Adrenal gland (tissue), 12 donors: ENCODE measurements around the gene PARVA. TPM values are rescaled to one million over a fixed set of nuclear protein-coding genes. Genes with fewer than 3 reads are reported as not detected.
A peak's percentile ranks its signal among the peaks of the same experiment; 100 is the strongest.

Experiments used
- DNase-seq, 7 donors: peaks; one replicate each; pipeline ENCODE4 v3.0.0-alpha.2; 2019 to 2020
- H3K27ac ChIP-seq, 5 donors: fragments of 200-600 bp; sonication (generic) in 4 of 5; 1 replicate in 3 of 5; 2 replicates in 2 of 5; pipeline versions ENCODE4 v1.5.1 to v1.8.0; 2016 to 2020; ENCODE audit warnings: mild to moderate bottlenecking in 1 of 5
- H3K27me3 ChIP-seq: fragments of 200-600 bp; 2 replicates; pipeline ENCODE4 v1.8.0; 2021
- H3K36me3 ChIP-seq, 2 donors: fragments of 200-600 bp; replicated peaks in 1 of 2; 1 replicate in 1 of 2; 2 replicates in 1 of 2; pipeline versions ENCODE4 v1.5.1 to v1.8.0; 2018 to 2022
- H3K4me1 ChIP-seq, 2 donors: fragments of 200-600 bp; replicated peaks in 1 of 2; 1 replicate in 1 of 2; 2 replicates in 1 of 2; pipeline versions ENCODE4 v1.5.1 to v1.8.0; 2018 to 2021
- H3K4me3 ChIP-seq, 4 donors: fragments of 200-600 bp; sonication (generic) in 3 of 4; one replicate each; pipeline ENCODE4 v1.5.1; 2016 to 2018
- H3K9me3 ChIP-seq, 3 donors: fragments of 200-600 bp; sonication (generic) in 1 of 3; replicated peaks in 1 of 3; 1 replicate in 2 of 3; 2 replicates in 1 of 3; pipeline versions ENCODE4 v1.5.1 to v1.8.0; 2016 to 2021
- POLR2A ChIP-seq, 2 donors: fragments of 450-650 bp; IDR thresholded peaks; one replicate each; pipeline ENCODE4 v1.6.1; 2017; ENCODE audit warnings: antibody characterized with exemption in 2 of 2, mild to moderate bottlenecking in 2 of 2, moderate library complexity in 1 of 2
- WGBS, 4 donors: extraction: QIAGEN DNeasy Blood & Tissue Kit in 2 of 4; methylation state at CpG; one replicate each; pipeline versions ENCODE4 v1.1.5 to v1.1.7; 2013 to 2017; 5-methylcytosine and 5-hydroxymethylcytosine counted together
- intact Hi-C, 2 donors: fragments of 100-400 bp; cut with DNase I; formaldehyde crosslinking; loops; one replicate each; pipeline versions ENCODE4 v1.14.1 to v1.15.0; 2022 to 2023
- polyA plus RNA-seq, 3 donors: library from polyadenylated mRNA; stranded (reverse); fragments of 200-250 nt in 2 of 3; fragments of 350-450 nt in 1 of 3; fragmentation: Illumina TruSeq in 1 of 3; extraction: RNeasy Lipid Tissue Mini Kit (QIAGEN cat#74804) in 1 of 3; gene quantifications; one replicate each; pipeline ENCODE4 v1.2.3, GENCODE V29; 2013 to 2014
- total RNA-seq, 9 donors: library from RNA; depleted of rRNA in 4 of 9; stranded (reverse); fragments of >200 nt in 4 of 9; fragments of 120-200 nt in 1 of 9; fragmentation: NEBNext Ultra II Directional in 1 of 9; extraction: Animal tissue kit (Norgen Biotek cat#: 25700) in 1 of 9; gene quantifications; one replicate each; pipeline versions ENCODE4 v1.1.0 to v1.2.4, GENCODE V29; 2013 to 2023
- TF ChIP-seq, protein P1 (sequence below), 6 experiments: fragments of 450-650 bp in 4 of 6; fragments of 200-600 bp in 2 of 6; sonication (generic) in 1 of 6; IDR thresholded peaks; 1 replicate in 5 of 6; 2 replicates in 1 of 6; pipeline versions ENCODE4 v1.5.1 to v1.8.0; 2016 to 2021; ENCODE audit warnings: antibody characterized with exemption in 6 of 6, mild to moderate bottlenecking in 2 of 6, moderate library complexity in 1 of 6
- donor health status: healthy with polysubstance abuse.
- donor health status: Bipolar disorder and iron deficiency.
- donor health status: DM: yes; HTN: yes; CAD: no.
- donor health status: DM: no; HTN: no; CAD: no.
- donor health status: DM: no; HTN: no; CAD: no.
- donor health status: DM: yes; HTN: yes; CAD: no.

The PARVA gene
- total and polyA plus RNA-seq, 12 donors: 13.0 to 58.9 (median 31.4) TPM

DNA sequence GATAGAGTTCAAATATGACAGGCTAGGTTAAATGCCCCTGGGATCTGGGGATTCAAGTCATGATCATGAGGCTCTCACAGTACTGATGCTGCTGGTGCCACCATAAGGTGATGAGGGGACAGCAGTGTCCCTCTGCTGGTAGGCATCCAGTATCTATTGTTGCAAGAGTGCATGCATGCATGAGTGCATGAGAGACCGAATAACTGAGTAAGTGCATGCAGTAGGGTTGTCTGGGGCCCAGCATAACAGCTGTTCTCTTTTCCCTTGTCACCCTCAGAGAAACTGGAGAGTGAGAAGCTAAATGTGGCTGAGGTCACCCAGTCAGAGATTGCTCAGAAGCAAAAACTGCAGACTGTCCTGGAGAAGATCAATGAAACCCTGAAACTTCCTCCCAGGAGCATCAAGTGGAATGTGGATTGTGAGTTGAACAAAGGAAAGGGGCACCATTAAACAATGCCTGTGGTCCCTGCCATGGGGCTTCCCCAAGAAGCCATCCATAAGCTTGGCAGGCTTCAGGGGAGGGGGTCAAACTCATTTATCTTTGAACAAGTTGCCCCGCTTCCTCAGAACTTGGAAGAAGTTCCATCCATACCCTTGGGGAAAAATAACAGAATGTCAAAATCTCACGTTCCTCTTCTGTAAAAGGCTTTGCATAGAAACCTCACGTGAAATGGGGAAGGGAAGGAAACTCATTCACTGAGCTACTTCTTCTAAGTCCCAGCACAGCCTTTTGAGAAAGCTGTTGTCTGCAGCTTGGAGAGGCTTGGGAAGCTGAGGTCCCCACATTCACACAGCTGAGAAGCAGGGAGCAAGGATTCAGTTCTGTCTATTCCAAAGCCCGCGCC, 119.0 kb downstream of the PARVA start:
- Histone ChIP-seq H3K27me3 (no peaks in the 10 kb centered on the region), H3K27ac (no peak overlapping the region), H3K9me3 (no peaks in the 10 kb centered on the region), H3K4me3 (no peak overlapping the region), H3K36me3 (no peaks in the 10 kb centered on the region), H3K4me1 (no peaks in the 10 kb centered on the region)
- intact Hi-C loops: no loop called here
- WGBS, 4 donors: 82 to 88% (median 83%) methylated on average over 6 of the region's 6 CpGs
- TF ChIP-seq POLR2A (IDR thresholded peaks at IDR 0.05): no peak
- TF ChIP-seq, protein P1, sequence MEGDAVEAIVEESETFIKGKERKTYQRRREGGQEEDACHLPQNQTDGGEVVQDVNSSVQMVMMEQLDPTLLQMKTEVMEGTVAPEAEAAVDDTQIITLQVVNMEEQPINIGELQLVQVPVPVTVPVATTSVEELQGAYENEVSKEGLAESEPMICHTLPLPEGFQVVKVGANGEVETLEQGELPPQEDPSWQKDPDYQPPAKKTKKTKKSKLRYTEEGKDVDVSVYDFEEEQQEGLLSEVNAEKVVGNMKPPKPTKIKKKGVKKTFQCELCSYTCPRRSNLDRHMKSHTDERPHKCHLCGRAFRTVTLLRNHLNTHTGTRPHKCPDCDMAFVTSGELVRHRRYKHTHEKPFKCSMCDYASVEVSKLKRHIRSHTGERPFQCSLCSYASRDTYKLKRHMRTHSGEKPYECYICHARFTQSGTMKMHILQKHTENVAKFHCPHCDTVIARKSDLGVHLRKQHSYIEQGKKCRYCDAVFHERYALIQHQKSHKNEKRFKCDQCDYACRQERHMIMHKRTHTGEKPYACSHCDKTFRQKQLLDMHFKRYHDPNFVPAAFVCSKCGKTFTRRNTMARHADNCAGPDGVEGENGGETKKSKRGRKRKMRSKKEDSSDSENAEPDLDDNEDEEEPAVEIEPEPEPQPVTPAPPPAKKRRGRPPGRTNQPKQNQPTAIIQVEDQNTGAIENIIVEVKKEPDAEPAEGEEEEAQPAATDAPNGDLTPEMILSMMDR (IDR thresholded peaks at IDR 0.05): peak in 1 of 6 experiments; percentile 9
- peak in 1 of 7 donors; percentile 45 for DNase-seq

DNA sequence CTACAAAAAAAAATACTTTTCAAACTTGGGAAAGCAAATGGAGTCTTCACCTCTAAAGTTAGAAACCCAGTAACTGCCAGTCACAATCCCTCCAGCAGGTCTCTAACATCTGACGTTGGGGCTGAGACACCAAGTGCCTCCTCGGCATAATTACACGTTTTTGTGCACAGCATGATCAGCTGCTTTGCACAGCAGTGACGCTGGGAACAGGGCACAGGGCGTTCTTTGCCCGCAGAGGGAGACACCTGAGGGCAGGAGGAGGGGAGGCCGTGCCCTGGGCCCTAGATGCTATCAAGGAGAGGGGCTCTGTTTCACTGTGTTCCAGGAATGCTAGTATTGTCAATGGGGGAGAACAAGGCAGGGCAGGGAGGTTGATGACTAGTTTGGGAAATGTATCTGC, 120.1 kb downstream of the PARVA start:
- Histone ChIP-seq H3K27me3 (no peaks in the 10 kb centered on the region), H3K27ac (no peak overlapping the region), H3K36me3 (no peaks in the 10 kb centered on the region), H3K4me3 (no peak overlapping the region), H3K4me1 (peaks cover 0 to 5% of the 10 kb centered on the region in 2 donors), H3K9me3 (no peaks in the 10 kb centered on the region)
- TF ChIP-seq, protein P1 (IDR thresholded peaks at IDR 0.05): no peak
- no peak for TF ChIP-seq POLR2A (IDR thresholded peaks at IDR 0.05)
- DNase-seq: peak in 1 of 7 donors; percentile 70
- intact Hi-C loops: no loop called here
- WGBS, 4 donors: 77 to 90% (median 86%) methylated on average over 6 to 7 of the region's 7 CpGs

DNA sequence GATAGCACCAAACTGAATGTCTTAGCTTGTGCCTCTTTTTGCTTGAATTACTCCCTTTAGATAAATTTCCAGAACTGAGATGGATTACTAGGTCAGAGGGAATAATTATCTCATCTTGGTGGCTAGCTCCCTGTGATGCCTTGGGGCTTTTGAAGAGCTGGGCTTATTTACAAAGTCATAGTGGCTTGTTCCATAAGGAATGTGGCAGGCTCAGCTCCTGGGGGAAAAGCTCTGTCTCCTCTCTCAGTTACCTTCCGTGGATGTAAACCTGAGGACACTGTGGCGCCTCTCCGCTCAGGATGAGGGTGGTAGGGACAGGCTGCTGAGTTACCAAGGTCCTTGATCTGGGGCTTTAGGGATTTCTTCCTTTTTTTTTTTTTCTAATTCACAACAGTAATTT, 121.7 kb downstream of the PARVA start:
- Histone ChIP-seq H3K27me3 (no peaks in the 10 kb centered on the region), H3K4me3 (no peak overlapping the region), H3K36me3 (no peaks in the 10 kb centered on the region), H3K9me3 (no peaks in the 10 kb centered on the region), H3K4me1 (peaks cover 0 to 15% of the 10 kb centered on the region in 2 donors), H3K27ac (no peak overlapping the region)
- TF ChIP-seq POLR2A (IDR thresholded peaks at IDR 0.05): no peak
- TF ChIP-seq, protein P1 (IDR thresholded peaks at IDR 0.05): no peak
- DNase-seq: no peak
- 93 to 100% (median 94%) methylated on average over 3 of the region's 3 CpGs for WGBS, 4 donors
- intact Hi-C loops: no loop called here

DNA sequence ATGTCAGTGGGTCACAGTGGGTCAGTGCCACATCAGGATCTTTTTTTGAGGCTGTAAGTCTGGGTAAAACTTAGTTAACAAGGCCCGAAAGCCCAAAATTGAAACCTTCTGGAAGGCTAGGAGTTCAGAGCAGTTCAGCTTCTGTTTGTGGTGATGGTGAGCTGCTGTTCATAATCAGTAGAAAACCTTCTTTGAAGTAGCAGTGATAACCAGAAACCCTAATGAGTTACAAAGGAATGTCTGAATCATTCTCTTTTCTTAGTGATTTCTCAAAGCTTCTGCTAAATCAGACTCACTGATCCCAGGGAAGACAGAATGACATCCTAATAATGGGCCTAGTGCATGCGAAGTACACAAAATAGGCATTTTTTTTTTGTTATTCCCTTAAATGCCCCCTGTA, 124.7 kb downstream of the PARVA start:
- no peak overlapping the region for H3K4me3 ChIP-seq
- no peak overlapping the region for H3K27ac ChIP-seq
- TF ChIP-seq, protein P1 (IDR thresholded peaks at IDR 0.05): no peak
- no peak for TF ChIP-seq POLR2A (IDR thresholded peaks at IDR 0.05)
- H3K27me3 ChIP-seq: no peaks in the 10 kb centered on the region
- no peaks in the 10 kb centered on the region for H3K9me3 ChIP-seq
- WGBS, 4 donors: 94 to 97% (median 96%) methylated on average over 2 of the region's 2 CpGs
- peaks cover 0 to 24% of the 10 kb centered on the region in 2 donors for H3K4me1 ChIP-seq
- H3K36me3 ChIP-seq: no peaks in the 10 kb centered on the region
- DNase-seq: no peak
- intact Hi-C loops: no loop called here
